H1 (cell line): ENCODE measurements around the gene SUPT4H1. TPM values are rescaled to one million over a fixed set of nuclear protein-coding genes. Genes with fewer than 3 reads are reported as not detected.

Experiments used
- CTCF ChIA-PET: fragments of 300-600 bp; sonication (Branson Sonifier 250); formaldehyde crosslinking; loops from one replicate; lab custom pipeline; 2021; ENCODE audit not compliant: partially characterized antibody; lab: Charles Lee
- POLR2A ChIA-PET: fragments of 300-600 bp; sonication (Branson Sonifier 250); formaldehyde crosslinking; loops from one replicate; lab custom pipeline; 2021; ENCODE audit warnings: inconsistent platforms; ENCODE audit not compliant: partially characterized antibody; lab: Charles Lee
- DNase-seq, 2 experiments: peaks; one replicate each; pipeline versions ENCODE4 v3.0.0 to v3.0.0-alpha.2; 2010 to 2022; ENCODE audit warnings: low spot score in 2 of 2, low read depth in 1 of 2, mixed read lengths in 1 of 2
- FAIRE-seq: peaks from 2 replicates; lab custom pipeline; 2011; peaks lifted over from hg19 to GRCh38; lab: Jason Lieb, UNC
- H2AFZ ChIP-seq: 2 replicates; pipeline ENCODE4 v1.8.1; 2012; ENCODE audit warnings: low read length, inconsistent platforms
- H2AK5ac ChIP-seq: 2 replicates; pipeline ENCODE4 v1.6.1; 2013; ENCODE audit warnings: low read depth, low read length
- H2BK120ac ChIP-seq: replicated peaks from 2 replicates; pipeline ENCODE3; 2013; ENCODE audit warnings: low read depth, low read length, inconsistent platforms
- H2BK12ac ChIP-seq: 2 replicates; pipeline ENCODE4 v1.6.1; 2013; ENCODE audit warnings: low read depth, low read length
- H2BK15ac ChIP-seq: 2 replicates; pipeline ENCODE4 v1.6.1; 2013; ENCODE audit warnings: low read length
- H2BK20ac ChIP-seq: 2 replicates; pipeline ENCODE4 v1.6.1; 2013; ENCODE audit warnings: low read length
- H2BK5ac ChIP-seq: 2 replicates; pipeline ENCODE4 v1.6.1; 2013; ENCODE audit warnings: low read depth, low read length
- H3K14ac ChIP-seq: 2 replicates; pipeline ENCODE4 v1.6.1; 2013; ENCODE audit warnings: inconsistent platforms; ENCODE audit not compliant: insufficient read length
- H3K18ac ChIP-seq: 2 replicates; pipeline ENCODE4 v1.6.1; 2013; ENCODE audit warnings: low read length; ENCODE audit errors: extremely low read depth
- H3K23ac ChIP-seq: 2 replicates; pipeline ENCODE4 v1.6.1; 2013; ENCODE audit warnings: inconsistent platforms; ENCODE audit not compliant: insufficient read length
- H3K23me2 ChIP-seq: 2 replicates; pipeline ENCODE4 v1.6.1; 2013; ENCODE audit warnings: low read depth, low read length
- H3K27ac ChIP-seq: 2 replicates; pipeline ENCODE4 v1.6.1; 2011; ENCODE audit warnings: low read depth, low read length, inconsistent platforms
- H3K27me3 ChIP-seq, 4 experiments: replicated peaks in 1 of 4; 1 replicate in 1 of 4; 2 replicates in 3 of 4; pipeline versions ENCODE4 v1.6.1 to v1.8.1; 2011 to 2013; ENCODE audit warnings: low read length in 3 of 4, mild to moderate bottlenecking in 3 of 4, inconsistent platforms in 2 of 4, mixed read lengths in 2 of 4, moderate library complexity in 1 of 4; ENCODE audit not compliant: control insufficient read depth in 3 of 4, insufficient read depth in 3 of 4; ENCODE audit errors: extremely low read depth in 1 of 4
- H3K36me3 ChIP-seq, 4 experiments: 2 replicates each; pipeline versions ENCODE4 v1.6.1 to v1.8.1; 2011 to 2013; ENCODE audit warnings: mild to moderate bottlenecking in 4 of 4, low read length in 3 of 4, moderate library complexity in 2 of 4, control low read depth in 1 of 4, inconsistent platforms in 1 of 4; ENCODE audit not compliant: insufficient read depth in 4 of 4, control insufficient read depth in 2 of 4
- H3K4ac ChIP-seq: replicated peaks from 2 replicates; pipeline ENCODE3; 2013; ENCODE audit warnings: low read length, low read depth, mixed read lengths, inconsistent platforms; ENCODE audit not compliant: insufficient read length
- H3K4me1 ChIP-seq, 4 experiments: replicated peaks in 1 of 4; 1 replicate in 1 of 4; 2 replicates in 3 of 4; pipeline versions ENCODE4 v1.6.1 to v1.8.1; 2011 to 2013; ENCODE audit warnings: low read length in 3 of 4, inconsistent platforms in 2 of 4, mixed read lengths in 1 of 4; ENCODE audit not compliant: insufficient read depth in 4 of 4, control insufficient read depth in 3 of 4
- H3K4me2 ChIP-seq, 2 experiments: 2 replicates each; pipeline versions ENCODE4 v1.6.1 to v1.8.1; 2011 to 2013; ENCODE audit warnings: low read depth in 2 of 2, low read length in 2 of 2, control low read depth in 1 of 2, inconsistent platforms in 1 of 2, mild to moderate bottlenecking in 1 of 2; ENCODE audit not compliant: insufficient read depth in 1 of 2
- H3K4me3 ChIP-seq, 4 experiments: fragments of 200-600, 300-600 bp in 1 of 4; sonication (generic), shearing (Covaris generic), sonication (Bioruptor Twin) in 1 of 4; 2 replicates each; pipeline versions ENCODE4 v1.5.1 to v1.8.1; 2011 to 2016; ENCODE audit warnings: low read length in 4 of 4, low read depth in 3 of 4, control low read depth in 2 of 4, inconsistent platforms in 2 of 4, mild to moderate bottlenecking in 2 of 4, mixed read lengths in 1 of 4, moderate library complexity in 1 of 4; ENCODE audit not compliant: insufficient read depth in 2 of 4; ENCODE audit errors: extremely low read depth in 1 of 4
- H3K56ac ChIP-seq: replicated peaks from 2 replicates; pipeline ENCODE3; 2013; ENCODE audit warnings: low read depth, mild to moderate bottlenecking, mixed read lengths, low read length, inconsistent platforms; ENCODE audit not compliant: insufficient read length
- H3K79me1 ChIP-seq: 2 replicates; pipeline ENCODE4 v1.6.1; 2013; ENCODE audit warnings: low read depth, low read length, control low read depth
- H3K79me2 ChIP-seq, 2 experiments: 2 replicates each; pipeline versions ENCODE4 v1.6.1 to v1.8.1; 2012 to 2013; ENCODE audit warnings: low read length in 2 of 2, mild to moderate bottlenecking in 2 of 2, inconsistent platforms in 1 of 2; ENCODE audit not compliant: insufficient read depth in 2 of 2, control insufficient read depth in 1 of 2
- H3K9ac ChIP-seq, 4 experiments: replicated peaks in 1 of 4; 1 replicate in 1 of 4; 2 replicates in 3 of 4; pipeline versions ENCODE4 v1.6.1 to v1.8.1; 2011 to 2013; ENCODE audit warnings: low read depth in 3 of 4, low read length in 3 of 4, control low read depth in 2 of 4, mild to moderate bottlenecking in 2 of 4, moderate library complexity in 2 of 4, inconsistent platforms in 1 of 4; ENCODE audit errors: extremely low read depth in 1 of 4
- H3K9me3 ChIP-seq, 2 experiments: 2 replicates each; pipeline versions ENCODE4 v1.6.1 to v1.8.1; 2012 to 2013; ENCODE audit warnings: mild to moderate bottlenecking in 2 of 2, moderate library complexity in 2 of 2, control low read depth in 1 of 2, inconsistent platforms in 1 of 2, low read depth in 1 of 2, low read length in 1 of 2, mixed read lengths in 1 of 2; ENCODE audit not compliant: insufficient read depth in 2 of 2
- H4K20me1 ChIP-seq, 2 experiments: replicated peaks in 1 of 2; 2 replicates each; pipeline versions ENCODE3 to v1.8.1; 2011 to 2013; ENCODE audit warnings: inconsistent platforms in 2 of 2, low read length in 2 of 2, mild to moderate bottlenecking in 1 of 2; ENCODE audit not compliant: insufficient read depth in 2 of 2, control insufficient read depth in 1 of 2
- H4K5ac ChIP-seq: 2 replicates; pipeline ENCODE4 v1.6.1; 2013; ENCODE audit warnings: low read length, low read depth, mixed read lengths, inconsistent platforms; ENCODE audit not compliant: insufficient read length
- H4K8ac ChIP-seq: 2 replicates; pipeline ENCODE4 v1.8.0; 2013; ENCODE audit warnings: mild to moderate bottlenecking, moderate library complexity, low read length, inconsistent platforms; ENCODE audit not compliant: insufficient read depth; ENCODE audit errors: extremely low read depth
- H4K91ac ChIP-seq: replicated peaks from 2 replicates; pipeline ENCODE3; 2013; ENCODE audit warnings: low read length, mixed read lengths, inconsistent platforms; ENCODE audit not compliant: insufficient read length
- EP300 ChIP-seq, 2 experiments: IDR thresholded peaks; 1 replicate in 1 of 2; 2 replicates in 1 of 2; pipeline ENCODE4 v1.6.1; 2011 to 2012; ENCODE audit warnings: low read depth in 2 of 2, low read length in 2 of 2, mild to moderate bottlenecking in 2 of 2, borderline replicate concordance in 1 of 2, inconsistent platforms in 1 of 2, moderate library complexity in 1 of 2
- KDM1A ChIP-seq: fragments of 200-600, 300-600 bp; sonication (generic); IDR thresholded peaks from 2 replicates; pipeline ENCODE4 v1.7.1; 2016; ENCODE audit warnings: mild to moderate bottlenecking, low read length, borderline replicate concordance
- NANOG ChIP-seq: IDR thresholded peaks from 2 replicates; pipeline ENCODE4 v1.6.1; 2011; ENCODE audit warnings: low read length, low read depth, mild to moderate bottlenecking, inconsistent platforms; ENCODE audit not compliant: insufficient read depth, poor library complexity, severe bottlenecking
- RAD21 ChIP-seq, 2 experiments: IDR thresholded peaks in 1 of 2; conservative IDR thresholded peaks in 1 of 2; 2 replicates each; pipeline ENCODE4 v1.6.1; 2011; ENCODE audit warnings: low read depth in 2 of 2, low read length in 2 of 2, improper control_type of control experiment in 1 of 2, inconsistent platforms in 1 of 2, mild to moderate bottlenecking in 1 of 2, moderate library complexity in 1 of 2
- RFX5 ChIP-seq: IDR thresholded peaks from 2 replicates; pipeline ENCODE4 v1.6.1; 2011; ENCODE audit warnings: low read depth, low read length, improper control_type of control experiment, borderline replicate concordance
- SIRT6 ChIP-seq: IDR thresholded peaks from one replicate; pipeline ENCODE4 v1.7.1; 2012; ENCODE audit warnings: low read length, inconsistent platforms
- TBP ChIP-seq: IDR thresholded peaks from 2 replicates; pipeline ENCODE4 v1.6.1; 2011; ENCODE audit warnings: low read depth, low read length, improper control_type of control experiment
- WGBS, 2 experiments: shearing (Covaris generic) in 1 of 2; methylation state at CpG; one replicate each; pipeline versions ENCODE4 v1.1.6 to v1.1.7; 2013 to 2015; ENCODE audit warnings: low lambda C conversion rate in 2 of 2, mixed read lengths in 2 of 2, inconsistent platforms in 1 of 2, low coverage in 1 of 2, missing lambda C conversion rate in 1 of 2; ENCODE audit not compliant: insufficient replicate concordance in 2 of 2, insufficient coverage in 1 of 2, insufficient read length in 1 of 2; ENCODE audit errors: extremely low coverage in 1 of 2, missing lambda C conversion rate in 1 of 2; 5-methylcytosine and 5-hydroxymethylcytosine counted together
- polyA plus RNA-seq, 7 experiments: library from polyadenylated mRNA; depleted of rRNA in 3 of 7; stranded (reverse) in 5 of 7; unstranded in 2 of 7; fragments of >200 nt in 5 of 7; fragments of 200-250 nt in 2 of 7; gene quantifications; 1 replicate in 5 of 7; 2 replicates in 1 of 7; 4 replicates in 1 of 7; pipeline versions ENCODE4 v1.2.1 to v1.2.3, GENCODE V29; 2011 to 2013; ENCODE audit warnings: missing spikeins in 2 of 7, mixed read lengths in 2 of 7
- total RNA-seq: library from RNA; stranded (reverse); fragmentation: NEBNext Ultra II Directional; extraction: Animal tissue kit (Norgen Biotek cat#: 25700); gene quantifications from 2 replicates; pipeline ENCODE4 v1.2.1, GENCODE V29; 2021
- TF ChIP-seq, protein P1 (sequence below): IDR thresholded peaks from 2 replicates; pipeline ENCODE4 v1.6.1; 2011; ENCODE audit warnings: low read depth, mild to moderate bottlenecking, low read length; ENCODE audit not compliant: insufficient read depth
- TF ChIP-seq, protein P2 (sequence below), 3 experiments: IDR thresholded peaks; 1 replicate in 2 of 3; 2 replicates in 1 of 3; pipeline versions ENCODE4 v1.5.1 to v1.6.1; 2011; ENCODE audit warnings: low read length in 3 of 3, mild to moderate bottlenecking in 3 of 3, inconsistent platforms in 2 of 3, low read depth in 1 of 3, moderate library complexity in 1 of 3; ENCODE audit not compliant: insufficient read depth in 1 of 3; ENCODE audit errors: control extremely low read depth in 1 of 3

The SUPT4H1 gene
- total and polyA plus RNA-seq, 2 of the 8 experiments (the other 6 are each of a cell fraction or from before 2014, with no cell fraction given) = 112 to 143 TPM

DNA sequence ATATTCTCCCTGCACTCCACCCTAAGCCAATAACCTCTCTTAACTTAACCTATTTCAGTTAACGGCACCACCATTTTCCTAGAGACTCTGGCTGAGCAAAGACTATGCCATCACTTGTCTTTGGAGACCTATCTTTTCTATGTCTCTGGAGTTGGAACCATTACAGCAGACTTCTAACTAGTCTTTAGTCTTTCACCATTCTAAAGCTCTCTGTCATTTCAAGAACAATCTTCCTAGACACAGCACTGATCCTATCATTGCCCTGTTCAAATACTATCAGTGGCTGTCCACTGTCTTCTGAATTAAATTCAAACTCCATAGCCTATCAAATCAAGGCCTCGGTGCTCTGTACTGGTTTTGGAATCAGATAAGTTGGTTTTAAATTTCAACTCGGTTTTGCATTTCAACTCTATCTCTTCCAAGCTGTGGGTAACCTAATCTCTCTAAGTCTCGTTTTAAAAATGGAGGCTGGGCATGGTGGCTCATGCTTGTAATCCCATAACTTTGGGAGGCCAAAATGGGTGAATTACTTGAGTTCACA is 33.4 kb upstream of the SUPT4H1 start:
- Histone ChIP-seq H4K91ac (no peak overlapping the region), H3K36me3 (no peaks in the 10 kb centered on the region), H3K14ac (no peak overlapping the region), H2BK5ac (no peak overlapping the region), H3K56ac (no peak overlapping the region), H3K4ac (no peak overlapping the region), H3K79me1 (no peaks in the 10 kb centered on the region), H3K4me2 (no peak overlapping the region), H2BK12ac (no peak overlapping the region), H3K23ac (no peak overlapping the region), H3K27ac (no peak overlapping the region), H4K20me1 (no peaks in the 10 kb centered on the region), H3K18ac (no peak overlapping the region), H2BK120ac (no peak overlapping the region), H2BK20ac (no peak overlapping the region), H3K79me2 (no peaks in the 10 kb centered on the region), H2AFZ (no peak overlapping the region), H3K4me3 (no peak overlapping the region), H3K23me2 (no peaks in the 10 kb centered on the region), H2AK5ac (no peak overlapping the region), H2BK15ac (no peak overlapping the region), H4K8ac (no peak overlapping the region), H3K9ac (no peak overlapping the region), H3K9me3 (no peaks in the 10 kb centered on the region), H4K5ac (no peak overlapping the region), H3K27me3 (no peaks in the 10 kb centered on the region; a peak in 1 of 7 replicates), H3K4me1 (peaks cover 3 to 18% (median 6%) of the 10 kb centered on the region in 4 experiments; a peak in 5 of 7 replicates)
- ChIA-PET CTCF (interaction anchor here (0.6 to 1.2 kb wide), 3 partner anchors 12 to 126 kb away, joined by 3 to 4 read pairs (median 3); no protein-coding TSS in a partner anchor), POLR2A (interaction anchor here (2.5 kb wide), 1 partner anchor 25 kb away, joined by 5 read pairs; no protein-coding TSS in a partner anchor)
- FAIRE-seq (no peak), DNase-seq (no peak)
- WGBS, 2 experiments = 85% methylated on average over 4 of the region's 4 CpGs; no CpG with 5 or more reads in 1 of the 2 experiments
- TF ChIP-seq NANOG (no peak), KDM1A (no peak), TBP (no peak), SIRT6 (no peak), RFX5 (no peak), EP300 (IDR thresholded peaks at IDR 0.05; ENCODE audit: borderline replicate concordance in 1 of 2, low read depth in 2 of 2, low read length in 2 of 2) (no peak), RAD21 (IDR thresholded peaks at IDR 0.05 in 1 of 2, conservative IDR thresholded peaks at IDR 0.05 in 1 of 2; ENCODE audit: low read depth in 2 of 2, low read length in 2 of 2) (no peak)
- TF ChIP-seq, protein P1, sequence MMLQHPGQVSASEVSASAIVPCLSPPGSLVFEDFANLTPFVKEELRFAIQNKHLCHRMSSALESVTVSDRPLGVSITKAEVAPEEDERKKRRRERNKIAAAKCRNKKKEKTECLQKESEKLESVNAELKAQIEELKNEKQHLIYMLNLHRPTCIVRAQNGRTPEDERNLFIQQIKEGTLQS = no peak
- TF ChIP-seq, protein P2, sequence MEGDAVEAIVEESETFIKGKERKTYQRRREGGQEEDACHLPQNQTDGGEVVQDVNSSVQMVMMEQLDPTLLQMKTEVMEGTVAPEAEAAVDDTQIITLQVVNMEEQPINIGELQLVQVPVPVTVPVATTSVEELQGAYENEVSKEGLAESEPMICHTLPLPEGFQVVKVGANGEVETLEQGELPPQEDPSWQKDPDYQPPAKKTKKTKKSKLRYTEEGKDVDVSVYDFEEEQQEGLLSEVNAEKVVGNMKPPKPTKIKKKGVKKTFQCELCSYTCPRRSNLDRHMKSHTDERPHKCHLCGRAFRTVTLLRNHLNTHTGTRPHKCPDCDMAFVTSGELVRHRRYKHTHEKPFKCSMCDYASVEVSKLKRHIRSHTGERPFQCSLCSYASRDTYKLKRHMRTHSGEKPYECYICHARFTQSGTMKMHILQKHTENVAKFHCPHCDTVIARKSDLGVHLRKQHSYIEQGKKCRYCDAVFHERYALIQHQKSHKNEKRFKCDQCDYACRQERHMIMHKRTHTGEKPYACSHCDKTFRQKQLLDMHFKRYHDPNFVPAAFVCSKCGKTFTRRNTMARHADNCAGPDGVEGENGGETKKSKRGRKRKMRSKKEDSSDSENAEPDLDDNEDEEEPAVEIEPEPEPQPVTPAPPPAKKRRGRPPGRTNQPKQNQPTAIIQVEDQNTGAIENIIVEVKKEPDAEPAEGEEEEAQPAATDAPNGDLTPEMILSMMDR (IDR thresholded peaks at IDR 0.05; ENCODE audit: control extremely low read depth in 1 of 3, insufficient read depth in 1 of 3, low read depth in 1 of 3, low read length in 3 of 3) = no peak
